ENCODE data around the gene DLGAP4. TPM values are rescaled to one million over a fixed set of nuclear protein-coding genes. Genes with fewer than 3 reads are reported as not detected.

Gene DLGAP4
- total RNA-seq, 1 experiment from 2014 or later = 40.3 TPM

- H3K36me3 ChIP-seq (ENCODE audit: control insufficient read depth in 1 of 2, insufficient read depth in 2 of 2, low read length in 2 of 2) = no peaks in the 10 kb centered on the region
- no peak overlapping the region for H3K27ac ChIP-seq (ENCODE audit: low read depth, low read length)
- no peak for TF ChIP-seq TCF7L2 (IDR thresholded peaks at IDR 0.05; ENCODE audit: borderline replicate concordance, extremely low read depth, insufficient read depth, insufficient read length)
- TF ChIP-seq MAX (IDR thresholded peaks at IDR 0.05) = no peak
- no peak for TF ChIP-seq SIN3A (IDR thresholded peaks at IDR 0.05; ENCODE audit: low read depth)
- no peak for TF ChIP-seq ZFX (IDR thresholded peaks at IDR 0.05)
- TF ChIP-seq POLR2A (IDR thresholded peaks at IDR 0.05; ENCODE audit: borderline replicate concordance, extremely low read depth, insufficient read depth, insufficient read length) = no peak
- no peak for TF ChIP-seq YY1 (IDR thresholded peaks at IDR 0.05; ENCODE audit: extremely low read depth, insufficient replicate concordance, low read depth, low read length)
- TF ChIP-seq JUND (IDR thresholded peaks at IDR 0.05) = no peak
- TF ChIP-seq POLR2AphosphoS5 (IDR thresholded peaks at IDR 0.05; ENCODE audit: low read depth, low read length) = no peak
- no peak for TF ChIP-seq ZNF274 (IDR thresholded peaks at IDR 0.05; ENCODE audit: low read depth, low read length)
- TF ChIP-seq ATF3 (IDR thresholded peaks at IDR 0.05) = no peak
- no peak for TF ChIP-seq CEBPB (IDR thresholded peaks at IDR 0.05; ENCODE audit: low read depth)
- no peak for TF ChIP-seq EGR1 (IDR thresholded peaks at IDR 0.05; ENCODE audit: low read depth)
- no peak for TF ChIP-seq ELF1 (IDR thresholded peaks at IDR 0.05; ENCODE audit: borderline replicate concordance, low read depth)
- TF ChIP-seq EZH2phosphoT487 (IDR thresholded peaks at IDR 0.05; ENCODE audit: borderline replicate concordance) = no peak
- TF ChIP-seq REST (IDR thresholded peaks at IDR 0.05; ENCODE audit: low read depth) = no peak
- no peak for TF ChIP-seq CTCF (IDR thresholded peaks at IDR 0.05 in 2 of 3, conservative IDR thresholded peaks at IDR 0.05 in 1 of 3; ENCODE audit: borderline replicate concordance in 1 of 3, insufficient read depth in 1 of 3, low read depth in 2 of 3, low read length in 2 of 3)
- TF ChIP-seq RAD21 (IDR thresholded peaks at IDR 0.05; ENCODE audit: low read depth) = no peak
- intact Hi-C loops (cut with micrococcal nuclease) = no loop called here
- DNase-seq (ENCODE audit: low read depth, low spot score) = no peak
- H3K27me3 ChIP-seq (ENCODE audit: insufficient read depth, low read length) = 0 out of 2 replicates have a peak, but pooled peaks cover 2% of the 10 kb centered on the region
- H2AFZ ChIP-seq (ENCODE audit: low read depth, low read length, poor library complexity, severe bottlenecking) = no peak overlapping the region
- no TSS peak for BruUV-seq (replicated peaks)
- H3K9me3 ChIP-seq (ENCODE audit: control insufficient read depth in 1 of 2, insufficient read depth in 1 of 2, low read depth in 1 of 2, low read length in 2 of 2) = no peaks in the 10 kb centered on the region
- CTCF ChIA-PET = no interaction called here
- no peaks in the 10 kb centered on the region for H3K79me2 ChIP-seq (ENCODE audit: insufficient read depth, low read length)
- ATAC-seq = no peak
- H3K4me1 ChIP-seq (ENCODE audit: control insufficient read depth in 1 of 2, insufficient read depth in 2 of 2, low read length in 2 of 2) = no peaks in the 10 kb centered on the region
- H3K4me3 ChIP-seq (replicated peaks in 1 of 2; ENCODE audit: low read depth in 1 of 2, low read length in 2 of 2) = no peak overlapping the region
- H3K9ac ChIP-seq (ENCODE audit: low read length) = no peak overlapping the region
- no peaks in the 10 kb centered on the region for H3K9me2 ChIP-seq (ENCODE audit: insufficient read depth)
- POLR2A ChIA-PET = no interaction called here
- H3K4me2 ChIP-seq (ENCODE audit: low read length) = no peak overlapping the region
- no peaks in the 10 kb centered on the region for H4K20me1 ChIP-seq (ENCODE audit: insufficient read depth)
- RAD21 ChIA-PET (ENCODE audit: low non-redundant PET in 1 of 2, low total read pairs in 2 of 2, uncharacterized antibody in 2 of 2, unreplicated experiment in 2 of 2) = no interaction called here
Observed at GRCh38 chr20:36369739-36370138, 63.6 kb downstream of the DLGAP4 start.
